NOMO-1 treated with dmso at 0.1 percent for 144 hours (cell line): ENCODE results near the gene NOVA2.

Experiments used
- DNase-seq: peaks from one replicate; lab custom pipeline; 2025; ENCODE audit not compliant: unreplicated experiment; lab: John Stamatoyannopoulos, UW

The NOVA2 gene

DNA sequence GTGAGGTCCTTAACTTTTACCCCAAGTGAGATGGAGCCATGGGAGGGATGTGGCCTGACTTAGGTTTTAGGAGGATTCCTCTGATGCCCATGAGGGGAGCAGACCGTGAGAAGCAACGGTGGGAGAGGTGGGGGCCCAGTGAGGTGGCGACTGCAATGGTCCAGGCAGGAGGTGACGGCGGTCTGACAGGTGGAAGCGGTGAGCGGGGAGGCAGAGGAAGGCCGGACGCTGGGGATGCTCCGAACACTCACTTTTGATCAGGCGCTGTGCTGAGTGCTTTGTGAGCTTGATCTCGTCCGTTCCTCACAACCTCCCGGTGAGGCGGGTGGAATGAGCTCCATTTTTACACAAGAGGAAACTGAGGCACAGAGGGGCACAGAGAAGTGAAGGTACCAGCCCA lies 11.6 kb downstream of the NOVA2 start:
- DNase-seq, result no peak

DNA sequence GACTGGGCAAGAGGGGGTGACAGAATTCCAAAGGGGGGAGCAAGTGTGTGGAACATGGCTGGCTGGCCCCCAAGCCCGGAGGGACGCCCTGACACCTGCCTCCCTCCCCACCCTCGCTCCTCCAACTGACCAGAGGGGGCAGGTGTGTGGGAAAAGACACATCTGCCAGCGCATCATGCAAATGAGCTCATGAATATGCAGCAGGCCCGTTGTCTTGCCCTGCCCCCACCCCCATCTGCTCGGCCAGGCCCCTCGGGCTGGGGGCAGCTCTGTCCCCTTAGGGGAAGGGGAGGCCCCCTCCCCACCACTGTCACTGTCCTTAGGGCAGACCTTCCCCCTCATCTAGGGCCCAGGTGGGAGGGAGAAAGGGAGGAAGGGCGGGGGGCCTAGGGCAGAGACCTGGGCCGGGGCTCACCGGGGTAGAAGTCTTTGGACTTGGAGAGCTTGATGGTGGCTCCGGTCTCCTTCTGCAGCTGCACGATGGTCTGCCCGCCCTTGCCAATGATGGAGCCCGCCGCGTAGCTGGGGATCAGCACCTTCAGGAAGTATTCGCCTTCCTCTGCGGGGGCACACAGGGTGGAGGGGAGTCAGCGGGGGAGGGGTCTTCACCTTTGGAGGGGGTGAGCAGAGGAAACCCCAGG lies 12.9 kb downstream of the NOVA2 start:
- DNase-seq, result no peak

DNA sequence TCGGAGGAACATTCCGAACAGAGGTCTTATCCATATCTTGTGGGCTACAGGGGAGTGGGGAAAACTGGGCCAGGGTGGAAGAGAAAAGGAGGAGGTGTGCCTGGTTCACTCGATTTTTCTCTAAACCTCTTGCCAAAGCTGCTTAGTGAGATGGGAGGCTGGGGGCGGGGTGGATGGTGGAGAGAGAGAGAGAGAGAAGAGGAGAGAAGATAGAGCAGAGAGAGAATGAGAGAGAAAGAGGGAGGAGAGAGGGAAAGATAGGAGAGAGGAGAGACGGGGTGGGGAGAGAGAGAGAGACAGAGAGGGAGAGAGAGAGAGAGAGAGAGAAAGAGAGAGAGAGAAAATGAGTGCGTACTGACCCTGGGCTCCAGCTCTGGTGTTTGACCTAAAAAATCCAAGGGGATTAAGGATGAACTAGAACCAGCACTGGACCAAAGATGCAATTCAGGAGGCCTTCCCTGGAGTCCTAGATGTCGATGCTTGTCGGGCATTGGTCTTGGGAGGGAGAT lies 14.1 kb downstream of the NOVA2 start:
- no peak for DNase-seq

DNA sequence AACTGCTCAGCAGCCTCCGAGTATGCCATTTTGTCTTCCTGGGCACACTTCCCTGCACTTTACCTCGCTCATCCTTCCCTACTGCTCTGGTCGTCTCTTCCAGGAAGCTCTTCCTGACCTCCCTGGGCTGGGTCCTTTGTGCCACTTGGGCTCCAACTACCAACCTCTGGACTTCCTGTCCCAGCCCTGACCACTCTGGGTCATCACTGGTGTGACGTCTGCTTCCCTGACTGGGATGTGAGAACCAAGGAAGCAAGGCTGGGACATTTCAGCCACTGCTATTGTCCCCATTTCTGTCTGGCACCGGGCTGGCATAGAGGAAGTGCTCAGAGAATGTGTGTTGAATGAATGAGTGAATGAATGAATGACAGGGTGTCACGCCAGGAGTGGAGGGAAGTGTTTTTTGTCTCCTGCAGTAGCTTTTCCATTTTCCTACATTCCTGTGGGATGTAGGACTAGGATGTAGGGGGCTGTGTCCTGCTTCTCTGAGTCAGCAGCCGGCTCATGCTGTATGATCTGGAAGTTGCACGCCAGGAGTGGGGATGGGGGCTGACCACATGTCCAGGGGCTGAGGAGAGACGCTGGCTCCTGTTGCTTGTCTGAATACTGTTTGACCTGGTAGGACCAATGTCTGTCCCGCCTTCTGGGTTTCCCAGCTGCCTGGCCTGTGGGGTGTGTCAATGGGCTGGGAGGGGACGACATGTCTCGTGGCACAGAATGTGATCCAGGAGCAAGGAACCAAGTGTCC lies 14.7 kb downstream of the NOVA2 start:
- DNase-seq, result no peak

GRCh38 chr19:45958320-45958719 lies 15.3 kb downstream of the NOVA2 start:
- DNase-seq, result no peak

DNA sequence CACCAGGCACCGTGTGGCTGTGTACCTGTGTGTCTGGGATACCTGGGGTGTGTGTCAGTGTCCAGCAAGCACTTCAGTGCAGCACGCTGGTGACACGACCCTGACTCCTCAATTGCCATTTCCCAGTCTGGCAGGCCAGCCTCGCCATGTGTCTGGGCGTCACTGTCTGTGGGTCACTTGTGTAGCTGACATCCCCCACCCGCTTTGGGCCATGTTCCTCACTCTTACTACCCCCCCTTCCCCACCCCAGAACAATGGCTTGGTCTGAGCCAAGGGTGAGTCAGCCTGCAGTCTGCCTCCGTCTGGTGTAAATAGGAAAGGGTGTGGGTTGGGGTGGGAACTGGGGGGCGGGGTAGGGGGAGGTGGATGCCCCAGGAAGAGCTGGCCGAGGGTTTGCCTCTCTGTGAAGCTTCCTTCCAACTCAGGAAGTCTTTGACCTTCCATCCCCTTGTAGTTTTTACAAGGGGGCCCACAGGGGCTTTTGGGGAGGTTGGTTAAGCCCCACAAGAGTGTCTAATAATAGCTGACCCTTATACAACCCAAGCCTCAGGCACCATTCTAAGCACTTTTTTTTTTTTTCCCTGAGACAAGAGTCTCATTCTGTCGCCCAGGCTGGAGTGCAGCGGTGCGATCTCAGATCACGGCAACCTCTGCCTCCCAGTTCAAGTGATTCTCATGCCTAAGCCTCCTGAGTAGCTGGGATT lies 17.6 kb downstream of the NOVA2 start:
- DNase-seq, result no peak

GRCh38 chr19:45954156-45954555 lies 19.5 kb downstream of the NOVA2 start:
- no peak for DNase-seq

- DNase-seq, result no peak
Measured at GRCh38 chr19:45953676-45954075, 20.0 kb downstream of the NOVA2 start.

GRCh38 chr19:45952686-45953505 lies 20.8 kb downstream of the NOVA2 start:
- no peak for DNase-seq

DNA sequence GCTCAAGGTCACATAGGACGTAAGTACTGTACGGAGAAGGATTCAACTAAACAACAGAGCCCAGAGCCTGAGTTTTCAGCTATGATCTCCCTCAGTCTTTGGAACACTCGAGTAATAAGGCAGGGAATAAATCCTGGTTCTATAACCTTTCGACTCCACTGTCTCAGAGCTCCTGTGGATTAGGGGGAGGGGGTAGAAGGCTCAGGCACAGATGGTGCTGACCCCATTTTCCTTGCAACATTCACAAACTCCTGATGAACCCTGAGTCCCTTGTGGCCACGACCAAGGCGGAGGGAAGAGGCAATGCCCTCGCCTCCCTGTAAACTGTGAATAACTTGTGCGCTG lies 21.4 kb downstream of the NOVA2 start:
- DNase-seq, result no peak

GRCh38 chr19:45947926-45948325 lies 25.7 kb downstream of the NOVA2 start:
- no peak for DNase-seq

GRCh38 chr19:45940515-45940805 lies 33.2 kb downstream of the NOVA2 start:
- DNase-seq, result no peak

DNA sequence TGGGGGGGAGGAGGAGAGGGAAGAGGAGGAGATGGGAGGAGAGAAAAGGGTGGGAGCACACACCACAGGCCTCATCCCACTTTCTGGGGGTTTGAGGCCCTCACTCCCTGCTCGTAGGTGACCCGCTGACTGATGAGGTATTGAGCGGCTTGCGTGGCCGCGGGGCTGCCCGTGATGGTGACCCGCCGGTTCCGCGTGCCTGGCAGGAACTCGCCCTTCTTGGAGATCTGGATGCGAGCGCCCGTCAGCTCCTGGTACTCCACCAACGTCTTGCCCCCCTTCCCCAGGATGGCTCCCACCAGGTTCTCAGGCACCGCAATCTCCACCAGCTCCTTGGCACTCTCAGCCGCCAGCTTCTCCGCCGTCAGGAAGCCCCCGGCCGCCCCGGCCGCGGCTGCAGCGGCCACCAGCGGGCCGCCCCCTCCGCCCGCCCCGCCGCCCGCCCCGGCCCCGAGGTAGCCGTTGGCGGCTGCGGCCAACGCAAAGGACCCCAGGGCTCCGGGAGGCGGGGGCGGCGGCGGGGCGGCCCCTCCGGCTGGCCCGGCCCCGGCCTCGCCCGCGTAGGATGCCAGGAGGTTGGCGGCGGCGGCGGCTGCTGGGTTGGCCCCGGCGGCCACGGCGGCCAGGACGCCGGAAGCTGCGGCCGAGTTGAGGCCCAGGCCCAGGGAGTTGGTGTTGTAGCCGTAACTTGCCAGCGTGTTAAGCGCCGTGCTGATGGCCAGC lies 33.7 kb downstream of the NOVA2 start:
- DNase-seq, result no peak

DNA sequence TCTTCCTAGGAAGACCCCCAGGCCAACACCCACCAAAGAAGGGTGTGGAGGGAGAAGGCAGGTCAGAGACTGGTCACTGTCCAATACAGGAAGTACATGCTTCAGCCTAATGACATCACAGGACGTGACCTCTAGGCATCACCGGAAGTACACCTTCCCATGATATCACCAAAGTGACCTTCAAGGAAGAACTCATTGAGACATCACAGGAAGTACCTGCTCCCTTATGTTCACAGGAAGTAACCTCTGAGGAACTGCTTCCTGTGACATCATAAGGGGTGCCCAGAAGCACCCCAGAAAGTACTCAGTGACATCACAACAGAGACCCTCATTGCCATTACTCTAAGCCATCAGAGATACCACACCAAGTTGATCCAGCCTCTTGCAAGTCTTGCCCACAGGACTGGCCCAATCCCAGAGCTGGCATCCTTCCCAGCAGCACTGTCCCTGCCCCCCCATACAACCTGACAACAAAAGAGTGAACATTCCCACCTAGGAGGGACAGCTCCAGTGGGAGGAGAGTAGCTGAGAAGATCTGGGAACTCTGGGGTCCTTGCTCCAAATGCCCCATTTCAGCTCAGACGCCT lies 34.8 kb downstream of the NOVA2 start:
- DNase-seq, result no peak

GRCh38 chr19:45935267-45935666 lies 38.4 kb downstream of the NOVA2 start:
- no peak for DNase-seq

DNA sequence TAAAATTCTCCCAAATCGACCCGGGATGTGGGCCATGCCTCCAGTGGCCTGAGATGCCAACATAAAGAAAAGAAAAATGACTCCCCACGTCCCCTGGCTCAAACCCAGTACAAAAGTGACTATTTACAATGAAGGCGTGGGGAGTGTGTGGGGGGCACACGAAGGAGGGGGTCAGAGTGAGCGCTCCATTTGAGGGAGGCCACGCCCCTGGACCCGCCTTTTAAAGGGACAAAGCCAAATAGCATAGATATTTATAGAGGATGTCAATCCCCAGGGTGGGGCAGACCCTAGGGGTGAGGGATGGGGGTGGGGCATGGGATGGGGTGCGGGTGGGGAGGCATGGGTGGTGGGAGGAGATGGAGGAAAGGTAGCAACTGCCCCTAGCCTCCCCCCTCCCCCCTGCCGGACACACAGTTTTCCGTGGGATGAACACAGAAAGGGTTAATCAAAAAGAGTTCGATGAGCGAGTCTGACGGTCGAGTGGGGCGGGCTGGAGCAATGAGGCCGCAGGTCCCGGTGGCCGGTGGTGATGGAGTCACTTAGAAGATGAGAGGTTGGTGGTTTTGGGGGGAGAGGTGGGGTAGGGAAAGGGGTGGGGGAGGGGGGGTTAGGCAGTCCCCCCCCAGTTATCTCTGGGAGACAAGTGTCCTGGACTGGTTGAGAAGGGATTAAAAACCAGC lies 39.0 kb downstream of the NOVA2 start:
- no peak for DNase-seq

GRCh38 chr19:45933759-45934158 lies 39.9 kb downstream of the NOVA2 start:
- DNase-seq, result no peak

DNA sequence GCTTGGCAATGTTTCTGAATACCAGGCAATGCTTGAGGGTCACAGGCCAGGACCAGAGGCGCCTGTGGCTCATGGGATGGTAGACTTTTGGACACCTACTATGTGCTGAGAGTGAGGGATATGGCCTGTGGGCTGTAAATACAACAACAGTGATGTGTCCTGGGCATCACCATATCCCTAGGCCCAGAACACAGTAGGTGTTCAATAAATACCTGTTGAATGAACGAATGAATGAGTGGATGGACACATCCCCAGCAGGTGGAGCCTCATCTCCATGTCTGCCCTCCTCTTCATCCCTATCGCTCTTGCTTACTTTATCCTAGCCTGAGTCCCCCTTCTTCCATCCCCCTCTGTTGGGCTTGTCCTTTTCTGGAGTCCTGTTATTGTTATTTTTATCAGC lies 42.6 kb downstream of the NOVA2 start:
- no peak for DNase-seq

- DNase-seq, result no peak
Measured at GRCh38 chr19:45929247-45929646, 44.4 kb downstream of the NOVA2 start.
